Activated CD4-positive, CD25-positive, alpha-beta regulatory T cell (primary cell): ENCODE measurements around the gene ACAD11.

ENCODE experiments used
- DNase-seq, 4 experiments: peaks; one replicate each; lab custom pipeline; 2025; lab: John Stamatoyannopoulos, UW

The ACAD11 gene

GRCh38 chr3:132509506-132509905, 150.1 kb downstream of the ACAD11 start:
- DNase-seq = no peak

GRCh38 chr3:132509096-132509495, 150.5 kb downstream of the ACAD11 start:
- no peak for DNase-seq
